GM12865 (cell line): ENCODE measurements around the gene AP3B2.

Experiments used
- DNase-seq: peaks from one replicate; pipeline ENCODE4 v3.0.0; 2010; ENCODE audit warnings: low read depth
- H3K4me3 ChIP-seq: 2 replicates; pipeline ENCODE4 v1.5.1; 2011; ENCODE audit warnings: mild to moderate bottlenecking, low read depth, low read length, control low read depth
- TF ChIP-seq, protein P1 (sequence below): IDR thresholded peaks from 2 replicates; pipeline ENCODE4 v1.5.1; 2011; ENCODE audit warnings: low read length, control low read depth, low read depth, inconsistent platforms; ENCODE audit not compliant: insufficient read depth; ENCODE audit errors: missing control alignments

Gene AP3B2

DNA sequence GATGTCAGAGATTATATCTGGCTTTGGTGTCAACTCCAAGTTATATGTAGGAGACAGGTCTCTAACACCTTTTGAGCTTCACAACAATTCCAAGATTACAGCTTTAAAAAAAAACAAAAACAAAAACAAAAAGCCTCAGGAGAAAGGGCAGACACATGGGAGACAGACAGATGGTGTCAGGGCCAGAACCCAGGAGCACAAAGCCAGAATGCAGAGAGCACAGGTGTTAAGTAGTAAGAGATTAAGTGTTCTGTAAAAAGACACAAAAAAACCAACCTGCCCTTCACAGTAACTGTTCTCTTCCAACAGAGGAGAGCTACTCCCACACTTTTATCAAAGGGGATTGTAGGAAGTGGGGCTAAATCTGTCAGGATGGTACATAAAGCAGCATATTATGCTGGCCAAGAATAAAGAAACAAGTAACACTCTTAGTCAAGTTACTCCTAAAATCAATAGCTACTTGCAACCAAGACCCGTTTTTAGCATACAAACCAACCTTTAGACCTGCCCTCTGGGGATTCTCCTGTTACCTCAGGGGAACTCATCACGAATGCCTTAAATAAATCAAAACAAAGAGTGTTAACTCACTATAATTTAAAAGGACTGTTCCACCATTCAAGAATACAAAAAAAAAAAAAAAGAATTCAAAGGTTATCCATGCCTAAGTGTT lies 68.4 kb downstream of the AP3B2 start:
- H3K4me3 ChIP-seq: no peak overlapping the region
- peak; percentile 14 for DNase-seq
- TF ChIP-seq, protein P1, sequence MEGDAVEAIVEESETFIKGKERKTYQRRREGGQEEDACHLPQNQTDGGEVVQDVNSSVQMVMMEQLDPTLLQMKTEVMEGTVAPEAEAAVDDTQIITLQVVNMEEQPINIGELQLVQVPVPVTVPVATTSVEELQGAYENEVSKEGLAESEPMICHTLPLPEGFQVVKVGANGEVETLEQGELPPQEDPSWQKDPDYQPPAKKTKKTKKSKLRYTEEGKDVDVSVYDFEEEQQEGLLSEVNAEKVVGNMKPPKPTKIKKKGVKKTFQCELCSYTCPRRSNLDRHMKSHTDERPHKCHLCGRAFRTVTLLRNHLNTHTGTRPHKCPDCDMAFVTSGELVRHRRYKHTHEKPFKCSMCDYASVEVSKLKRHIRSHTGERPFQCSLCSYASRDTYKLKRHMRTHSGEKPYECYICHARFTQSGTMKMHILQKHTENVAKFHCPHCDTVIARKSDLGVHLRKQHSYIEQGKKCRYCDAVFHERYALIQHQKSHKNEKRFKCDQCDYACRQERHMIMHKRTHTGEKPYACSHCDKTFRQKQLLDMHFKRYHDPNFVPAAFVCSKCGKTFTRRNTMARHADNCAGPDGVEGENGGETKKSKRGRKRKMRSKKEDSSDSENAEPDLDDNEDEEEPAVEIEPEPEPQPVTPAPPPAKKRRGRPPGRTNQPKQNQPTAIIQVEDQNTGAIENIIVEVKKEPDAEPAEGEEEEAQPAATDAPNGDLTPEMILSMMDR: no peak

GRCh38 chr15:82640672-82641071 lies 69.0 kb downstream of the AP3B2 start:
- no peak overlapping the region for H3K4me3 ChIP-seq
- DNase-seq: no peak
- TF ChIP-seq, protein P1: no peak

- TF ChIP-seq, protein P1: no peak
- H3K4me3 ChIP-seq: no peak overlapping the region
- no peak for DNase-seq
Measured at GRCh38 chr15:82635798-82636197, 73.9 kb downstream of the AP3B2 start.

GRCh38 chr15:82630033-82630432 lies 79.6 kb downstream of the AP3B2 start:
- TF ChIP-seq, protein P1: no peak
- DNase-seq: no peak
- no peak overlapping the region for H3K4me3 ChIP-seq

- TF ChIP-seq, protein P1: no peak
- H3K4me3 ChIP-seq: no peak overlapping the region
- DNase-seq: no peak
Measured at GRCh38 chr15:82625136-82625535, 84.5 kb downstream of the AP3B2 start.

GRCh38 chr15:82624438-82624837 lies 85.2 kb downstream of the AP3B2 start:
- no peak for DNase-seq
- TF ChIP-seq, protein P1: no peak
- H3K4me3 ChIP-seq: no peak overlapping the region

DNA sequence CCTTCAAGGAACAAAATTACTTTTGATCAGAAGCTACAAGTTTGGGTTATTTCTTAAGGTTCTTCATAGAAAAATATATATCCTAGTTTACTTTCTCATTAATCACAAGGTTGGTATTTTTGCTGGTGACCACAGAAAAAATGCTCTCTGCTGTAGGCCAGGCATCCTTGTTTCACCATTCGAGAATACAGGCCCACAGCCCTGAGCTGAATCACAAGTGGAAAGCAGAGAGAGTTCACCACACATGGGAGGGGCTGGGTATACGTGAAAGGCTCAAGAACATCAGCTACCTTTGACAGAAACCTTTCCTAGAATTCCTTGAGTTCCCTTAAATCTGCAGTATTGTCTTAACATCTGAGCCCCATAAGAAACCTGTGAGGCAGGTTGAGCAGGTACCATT lies 85.7 kb downstream of the AP3B2 start:
- no peak for DNase-seq
- H3K4me3 ChIP-seq: no peak overlapping the region
- TF ChIP-seq, protein P1: no peak
